Measurements from ENCODE around the gene MARK2. TPM values are rescaled to one million over a fixed set of nuclear protein-coding genes. Genes with fewer than 3 reads are reported as not detected.

The MARK2 gene
- polyA plus RNA-seq, 1 of the 3 experiments (the other 2 are of a cell fraction) = 18.8 TPM

DNA sequence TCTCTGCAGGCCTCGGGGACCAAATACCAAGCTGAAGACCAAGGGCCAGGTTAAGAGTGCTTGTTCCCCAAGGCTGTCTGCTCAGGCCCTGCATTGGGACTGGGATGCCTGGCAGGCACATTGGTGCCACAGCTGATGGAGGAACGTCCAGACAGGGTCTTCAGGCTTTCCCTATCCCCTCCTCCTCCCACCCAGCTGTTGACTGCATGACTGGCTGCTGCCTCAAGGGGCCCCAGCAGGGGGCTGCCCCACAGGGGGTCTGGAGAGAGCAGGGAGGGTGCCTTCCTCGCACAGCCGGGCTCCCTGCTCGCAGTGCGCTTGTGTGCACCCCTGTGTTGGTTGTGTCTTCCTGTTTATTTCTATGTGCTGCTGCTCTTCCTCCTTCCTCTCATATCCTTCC lies 68.2 kb downstream of the MARK2 start:
- Histone ChIP-seq H3K27me3 (ENCODE audit: insufficient read depth) (no peaks in the 10 kb centered on the region), H3K4me2 (no peak overlapping the region), H3K4me3 (ENCODE audit: low read depth in 2 of 2, low read length in 1 of 2) (no peak overlapping the region), H3F3A (replicated peaks; ENCODE audit: insufficient read depth) (no peaks in the 10 kb centered on the region), H3K9me2 (no peaks in the 10 kb centered on the region), H2AFZ (ENCODE audit: low read depth) (no peak overlapping the region), H3K9ac (no peak overlapping the region), H4K20me1 (ENCODE audit: insufficient read depth) (no peaks in the 10 kb centered on the region), H3K9me3 (no peaks in the 10 kb centered on the region), H3K27ac (ENCODE audit: low read depth in 2 of 2, low read length in 1 of 2) (no peak overlapping the region; a peak in 1 of 4 replicates), H3K4me1 (ENCODE audit: control insufficient read depth in 1 of 2, insufficient read depth in 2 of 2, low read depth in 1 of 2, low read length in 1 of 2) (peaks cover 0 to 26% of the 10 kb centered on the region in 2 experiments; a peak in 1 of 4 replicates), H3K36me3 (replicated peaks in 1 of 2; ENCODE audit: control insufficient read depth in 1 of 2, insufficient read depth in 2 of 2, low read length in 1 of 2) (peaks cover 0 to 60% of the 10 kb centered on the region in 2 experiments), H3K79me2 (ENCODE audit: insufficient read depth) (no peaks in the 10 kb centered on the region)
- CTCF ChIA-PET = interaction anchor here (0.9 to 3.1 kb wide), 20 partner anchors 9 to 90 kb away, joined by 3 to 34 read pairs (median 4); partner anchors contain the start of genes MARK2 and RCOR2
- DNase-seq = peak; percentile 41
- POLR2A ChIA-PET = no interaction called here
- TF ChIP-seq, protein P1, sequence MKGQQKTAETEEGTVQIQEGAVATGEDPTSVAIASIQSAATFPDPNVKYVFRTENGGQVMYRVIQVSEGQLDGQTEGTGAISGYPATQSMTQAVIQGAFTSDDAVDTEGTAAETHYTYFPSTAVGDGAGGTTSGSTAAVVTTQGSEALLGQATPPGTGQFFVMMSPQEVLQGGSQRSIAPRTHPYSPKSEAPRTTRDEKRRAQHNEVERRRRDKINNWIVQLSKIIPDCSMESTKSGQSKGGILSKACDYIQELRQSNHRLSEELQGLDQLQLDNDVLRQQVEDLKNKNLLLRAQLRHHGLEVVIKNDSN (IDR thresholded peaks at IDR 0.05; ENCODE audit: borderline replicate concordance, low read depth) = no peak
- no peak for TF ChIP-seq GATA2 (CRISPR knock-in tag; IDR thresholded peaks at IDR 0.05)
- no peak for TF ChIP-seq MXI1 (IDR thresholded peaks at IDR 0.05; ENCODE audit: low read depth, low read length)
- TF ChIP-seq, protein P2, sequence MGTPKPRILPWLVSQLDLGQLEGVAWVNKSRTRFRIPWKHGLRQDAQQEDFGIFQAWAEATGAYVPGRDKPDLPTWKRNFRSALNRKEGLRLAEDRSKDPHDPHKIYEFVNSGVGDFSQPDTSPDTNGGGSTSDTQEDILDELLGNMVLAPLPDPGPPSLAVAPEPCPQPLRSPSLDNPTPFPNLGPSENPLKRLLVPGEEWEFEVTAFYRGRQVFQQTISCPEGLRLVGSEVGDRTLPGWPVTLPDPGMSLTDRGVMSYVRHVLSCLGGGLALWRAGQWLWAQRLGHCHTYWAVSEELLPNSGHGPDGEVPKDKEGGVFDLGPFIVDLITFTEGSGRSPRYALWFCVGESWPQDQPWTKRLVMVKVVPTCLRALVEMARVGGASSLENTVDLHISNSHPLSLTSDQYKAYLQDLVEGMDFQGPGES (IDR thresholded peaks at IDR 0.05; ENCODE audit: low read depth, low read length) = no peak
- TF ChIP-seq RXRA (IDR thresholded peaks at IDR 0.05; ENCODE audit: borderline replicate concordance, low read depth) = no peak
- TF ChIP-seq SIN3A (IDR thresholded peaks at IDR 0.05; ENCODE audit: borderline replicate concordance, low read depth, low read length) = no peak
- TF ChIP-seq, protein P3, sequence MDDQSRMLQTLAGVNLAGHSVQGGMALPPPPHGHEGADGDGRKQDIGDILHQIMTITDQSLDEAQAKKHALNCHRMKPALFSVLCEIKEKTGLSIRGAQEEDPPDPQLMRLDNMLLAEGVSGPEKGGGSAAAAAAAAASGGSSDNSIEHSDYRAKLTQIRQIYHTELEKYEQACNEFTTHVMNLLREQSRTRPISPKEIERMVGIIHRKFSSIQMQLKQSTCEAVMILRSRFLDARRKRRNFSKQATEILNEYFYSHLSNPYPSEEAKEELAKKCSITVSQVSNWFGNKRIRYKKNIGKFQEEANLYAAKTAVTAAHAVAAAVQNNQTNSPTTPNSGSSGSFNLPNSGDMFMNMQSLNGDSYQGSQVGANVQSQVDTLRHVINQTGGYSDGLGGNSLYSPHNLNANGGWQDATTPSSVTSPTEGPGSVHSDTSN (IDR thresholded peaks at IDR 0.05) = no peak
- TF ChIP-seq MEF2A (IDR thresholded peaks at IDR 0.05; ENCODE audit: borderline replicate concordance, low read depth) = no peak
- no peak for TF ChIP-seq EP300 (IDR thresholded peaks at IDR 0.05; ENCODE audit: borderline replicate concordance in 1 of 2, low read depth in 1 of 2, low read length in 1 of 2)
- TF ChIP-seq FOXM1 (IDR thresholded peaks at IDR 0.05; ENCODE audit: low read depth) = no peak
- no peak for TF ChIP-seq YY1 (IDR thresholded peaks at IDR 0.05; ENCODE audit: low read depth)
- no peak for TF ChIP-seq GABPA (IDR thresholded peaks at IDR 0.05; ENCODE audit: low read depth)
- TF ChIP-seq, protein P4, sequence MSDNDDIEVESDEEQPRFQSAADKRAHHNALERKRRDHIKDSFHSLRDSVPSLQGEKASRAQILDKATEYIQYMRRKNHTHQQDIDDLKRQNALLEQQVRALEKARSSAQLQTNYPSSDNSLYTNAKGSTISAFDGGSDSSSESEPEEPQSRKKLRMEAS (IDR thresholded peaks at IDR 0.05; ENCODE audit: low read depth) = no peak
- TF ChIP-seq NRF1 (IDR thresholded peaks at IDR 0.05; ENCODE audit: low read depth, low read length) = no peak
- TF ChIP-seq, protein P5, sequence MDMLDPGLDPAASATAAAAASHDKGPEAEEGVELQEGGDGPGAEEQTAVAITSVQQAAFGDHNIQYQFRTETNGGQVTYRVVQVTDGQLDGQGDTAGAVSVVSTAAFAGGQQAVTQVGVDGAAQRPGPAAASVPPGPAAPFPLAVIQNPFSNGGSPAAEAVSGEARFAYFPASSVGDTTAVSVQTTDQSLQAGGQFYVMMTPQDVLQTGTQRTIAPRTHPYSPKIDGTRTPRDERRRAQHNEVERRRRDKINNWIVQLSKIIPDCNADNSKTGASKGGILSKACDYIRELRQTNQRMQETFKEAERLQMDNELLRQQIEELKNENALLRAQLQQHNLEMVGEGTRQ (IDR thresholded peaks at IDR 0.05; ENCODE audit: borderline replicate concordance, low read depth, low read length) = no peak
- no peak for TF ChIP-seq POLR2AphosphoS5 (IDR thresholded peaks at IDR 0.05; ENCODE audit: low read depth, low read length)
- TF ChIP-seq FOSL2 (IDR thresholded peaks at IDR 0.05; ENCODE audit: borderline replicate concordance, low read depth) = no peak
- TF ChIP-seq RFX5 (IDR thresholded peaks at IDR 0.05; ENCODE audit: low read length) = no peak
- 81% methylated on average over 6 of the region's 6 CpGs for WGBS (ENCODE audit: low lambda C conversion rate)

Measured in SK-N-SH (cell line).